Esophagus mucosa (tissue), 1 donor: Measurements from ENCODE around the gene CAMK1D. TPM values are rescaled to one million over a fixed set of nuclear protein-coding genes. Genes with fewer than 3 reads are reported as not detected.

Source experiments
- ATAC-seq: fragments of 200-7000 bp; cut with Tn5 transposase; one replicate; pipeline ENCODE4 v1.9.1; 2020
- total RNA-seq: library from RNA; stranded (reverse); gene quantifications from one replicate; pipeline ENCODE4 v1.2.4, GENCODE V29; 2023
- donor health status: DM: yes; HTN: yes; CAD: no.

Gene CAMK1D
- total RNA-seq, 1 donor from 2014 or later = 10.7 TPM

GRCh38 chr10:12869427-12869826 lies 520.1 kb downstream of the CAMK1D start:
- ATAC-seq = no peak

GRCh38 chr10:12872577-12872976 lies 523.2 kb downstream of the CAMK1D start:
- ATAC-seq = no peak

GRCh38 chr10:12873172-12873571 lies 523.8 kb downstream of the CAMK1D start:
- no peak for ATAC-seq

- no peak for ATAC-seq
These were observed 525.2 kb downstream of the CAMK1D start for GRCh38 chr10:12874501-12874900.

GRCh38 chr10:12875100-12875499 lies 525.8 kb downstream of the CAMK1D start:
- ATAC-seq = no peak

GRCh38 chr10:12876266-12876665 lies 526.9 kb downstream of the CAMK1D start:
- no peak for ATAC-seq

- ATAC-seq = no peak
These were observed 527.8 kb downstream of the CAMK1D start for GRCh38 chr10:12877150-12877549.

- ATAC-seq = no peak
These were observed 531.1 kb downstream of the CAMK1D start for GRCh38 chr10:12880423-12880822.

- ATAC-seq = no peak
These were observed 535.5 kb downstream of the CAMK1D start for GRCh38 chr10:12884851-12885250.

Other genes starting within 250 kb of the CAMK1D start
- gene SEC61A2, start 219.9 kb upstream of the CAMK1D start, total RNA-seq = 2.8 TPM
- gene NUDT5, start 153.7 kb upstream of the CAMK1D start, total RNA-seq = 40.8 TPM
- gene CDC123, start 153.4 kb upstream of the CAMK1D start, total RNA-seq = 65.0 TPM